SK-N-SH (cell line): ENCODE data around the gene PRB3.

Experiments used
- CTCF ChIP-seq: fragments of 200-600 bp; sonication (generic); IDR thresholded peaks from 2 replicates; pipeline ENCODE4 v1.6.1; 2017; ENCODE audit warnings: antibody characterized with exemption, mild to moderate bottlenecking, moderate library complexity
- FOSL2 ChIP-seq: IDR thresholded peaks from 2 replicates; pipeline ENCODE4 v1.4.0; 2012; ENCODE audit warnings: low read depth, mild to moderate bottlenecking, moderate library complexity, borderline replicate concordance
- GABPA ChIP-seq: IDR thresholded peaks from 2 replicates; pipeline ENCODE4 v1.4.0; 2012; ENCODE audit warnings: low read depth, mild to moderate bottlenecking
- JUND ChIP-seq: IDR thresholded peaks from 2 replicates; pipeline ENCODE4 v1.4.0; 2012
- POLR2AphosphoS5 ChIP-seq: IDR thresholded peaks from 2 replicates; pipeline ENCODE4 v1.6.1; 2012; ENCODE audit warnings: low read depth, low read length
- RAD21 ChIP-seq: IDR thresholded peaks from 2 replicates; pipeline ENCODE4 v1.6.1; 2012; ENCODE audit warnings: mild to moderate bottlenecking, low read length
- RFX5 ChIP-seq: IDR thresholded peaks from 2 replicates; pipeline ENCODE4 v1.6.1; 2012; ENCODE audit warnings: mild to moderate bottlenecking, improper control_type of control experiment, low read length
- TF ChIP-seq, protein P1 (sequence below): fragments of 150-350 bp; IDR thresholded peaks from 2 replicates; pipeline ENCODE4 v1.6.1; 2017; ENCODE audit warnings: antibody characterized with exemption, low read length, low read depth, borderline replicate concordance
- TF ChIP-seq, protein P2 (sequence below): IDR thresholded peaks from 2 replicates; pipeline ENCODE4 v1.4.0; 2012; ENCODE audit warnings: low read depth

- TF ChIP-seq CTCF, result no peak
- no peak for TF ChIP-seq POLR2AphosphoS5
- TF ChIP-seq RAD21, result no peak
- TF ChIP-seq, protein P1, sequence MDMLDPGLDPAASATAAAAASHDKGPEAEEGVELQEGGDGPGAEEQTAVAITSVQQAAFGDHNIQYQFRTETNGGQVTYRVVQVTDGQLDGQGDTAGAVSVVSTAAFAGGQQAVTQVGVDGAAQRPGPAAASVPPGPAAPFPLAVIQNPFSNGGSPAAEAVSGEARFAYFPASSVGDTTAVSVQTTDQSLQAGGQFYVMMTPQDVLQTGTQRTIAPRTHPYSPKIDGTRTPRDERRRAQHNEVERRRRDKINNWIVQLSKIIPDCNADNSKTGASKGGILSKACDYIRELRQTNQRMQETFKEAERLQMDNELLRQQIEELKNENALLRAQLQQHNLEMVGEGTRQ, result no peak
- TF ChIP-seq FOSL2, result no peak
- TF ChIP-seq, protein P2, sequence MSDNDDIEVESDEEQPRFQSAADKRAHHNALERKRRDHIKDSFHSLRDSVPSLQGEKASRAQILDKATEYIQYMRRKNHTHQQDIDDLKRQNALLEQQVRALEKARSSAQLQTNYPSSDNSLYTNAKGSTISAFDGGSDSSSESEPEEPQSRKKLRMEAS, result no peak
- TF ChIP-seq RFX5, result no peak
- no peak for TF ChIP-seq GABPA
- TF ChIP-seq JUND, result no peak
Observed at GRCh38 chr12:11242656-11243055, 26.9 kb downstream of the PRB3 start.
